Esophagus squamous epithelium (tissue), 5 donors: Measurements from ENCODE around the gene THADA. TPM values are rescaled to one million over a fixed set of nuclear protein-coding genes. Genes with fewer than 3 reads are reported as not detected.

Source experiments
- DNase-seq: peaks from one replicate; lab custom pipeline; 2025; lab: John Stamatoyannopoulos, UW
- H3K27ac ChIP-seq, 4 donors: fragments of 200-600 bp; sonication (generic); one replicate each; pipeline ENCODE4 v1.5.1; 2016 to 2019; ENCODE audit warnings: mild to moderate bottlenecking in 1 of 4
- H3K27me3 ChIP-seq, 4 donors: fragments of 200-600 bp; sonication (generic); 1 replicate in 3 of 4; 2 replicates in 1 of 4; pipeline versions ENCODE4 v1.5.1 to v1.6.0; 2017 to 2021; ENCODE audit warnings: antibody characterized with exemption in 1 of 4
- H3K36me3 ChIP-seq, 3 donors: fragments of 200-600 bp; sonication (generic); one replicate each; pipeline ENCODE4 v1.5.1; 2016 to 2019
- H3K4me1 ChIP-seq, 3 donors: fragments of 200-600 bp; sonication (generic); one replicate each; pipeline ENCODE4 v1.5.1; 2017 to 2019
- H3K4me3 ChIP-seq, 4 donors: fragments of 200-600 bp; sonication (generic); 1 replicate in 3 of 4; 2 replicates in 1 of 4; pipeline ENCODE4 v1.5.1; 2016 to 2019; ENCODE audit warnings: mild to moderate bottlenecking in 2 of 4, moderate library complexity in 1 of 4
- H3K9me3 ChIP-seq, 3 donors: fragments of 200-600 bp; sonication (generic); one replicate each; pipeline ENCODE4 v1.5.1; 2016 to 2019
- POLR2A ChIP-seq, 4 donors: fragments of 450-650 bp; IDR thresholded peaks; one replicate each; pipeline ENCODE4 v1.6.1; 2017; ENCODE audit warnings: antibody characterized with exemption in 4 of 4, mild to moderate bottlenecking in 4 of 4, moderate library complexity in 3 of 4
- WGBS, 2 donors: methylation state at CpG; one replicate each; pipeline ENCODE4 v1.1.5; 2018; 5-methylcytosine and 5-hydroxymethylcytosine counted together
- intact Hi-C: fragments of 100-400 bp; cut with DNase I; formaldehyde crosslinking; loops from one replicate; pipeline ENCODE4 v1.15.0; 2022
- total RNA-seq, 4 donors: library from RNA; depleted of rRNA; stranded (reverse); fragments of >200 nt; gene quantifications; one replicate each; pipeline ENCODE4 v1.1.0, GENCODE V29; 2016
- TF ChIP-seq, protein P1 (sequence below), 6 experiments: fragments of 450-650 bp in 4 of 6; fragments of 200-600 bp in 2 of 6; sonication (generic) in 2 of 6; IDR thresholded peaks; one replicate each; pipeline ENCODE4 v1.5.1; 2016 to 2019; ENCODE audit warnings: antibody characterized with exemption in 6 of 6, mild to moderate bottlenecking in 4 of 6, moderate library complexity in 4 of 6
- donor health status: DM: yes; HTN: yes; CAD: no.

THADA gene
- total RNA-seq, 4 donors from 2014 or later = 14.0 to 32.2 (median 21.0) TPM

DNA sequence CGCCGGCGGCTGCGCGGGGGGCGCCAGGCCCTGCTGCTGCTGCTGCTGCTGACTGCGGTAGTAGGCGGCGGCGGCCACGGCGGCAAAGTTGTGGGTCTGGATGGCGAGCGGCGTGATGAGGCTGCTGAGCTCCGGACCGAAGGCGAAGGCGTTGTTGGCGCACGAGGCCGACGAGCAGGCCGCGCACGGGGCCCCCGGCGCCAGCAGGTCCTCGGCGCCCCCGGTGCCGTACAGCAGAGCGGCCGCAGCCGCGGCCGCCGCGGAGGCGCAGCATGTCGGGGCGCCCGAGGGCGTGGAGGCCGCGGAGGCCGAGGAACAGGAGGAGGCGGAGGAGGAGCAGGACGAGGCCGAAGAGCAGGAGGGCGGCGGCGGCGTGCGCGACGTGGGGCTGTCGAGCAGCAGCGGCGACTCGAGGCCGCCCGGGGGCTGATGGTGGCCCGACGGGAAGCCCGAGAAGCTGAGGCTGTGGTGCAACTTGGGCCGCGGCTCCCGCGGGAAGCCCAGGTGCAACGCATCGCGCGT is 371.2 kb downstream of the THADA start:
- peak in 2 of 4 donors; percentile 21 to 29 for TF ChIP-seq POLR2A (IDR thresholded peaks at IDR 0.05)
- TF ChIP-seq, protein P1, sequence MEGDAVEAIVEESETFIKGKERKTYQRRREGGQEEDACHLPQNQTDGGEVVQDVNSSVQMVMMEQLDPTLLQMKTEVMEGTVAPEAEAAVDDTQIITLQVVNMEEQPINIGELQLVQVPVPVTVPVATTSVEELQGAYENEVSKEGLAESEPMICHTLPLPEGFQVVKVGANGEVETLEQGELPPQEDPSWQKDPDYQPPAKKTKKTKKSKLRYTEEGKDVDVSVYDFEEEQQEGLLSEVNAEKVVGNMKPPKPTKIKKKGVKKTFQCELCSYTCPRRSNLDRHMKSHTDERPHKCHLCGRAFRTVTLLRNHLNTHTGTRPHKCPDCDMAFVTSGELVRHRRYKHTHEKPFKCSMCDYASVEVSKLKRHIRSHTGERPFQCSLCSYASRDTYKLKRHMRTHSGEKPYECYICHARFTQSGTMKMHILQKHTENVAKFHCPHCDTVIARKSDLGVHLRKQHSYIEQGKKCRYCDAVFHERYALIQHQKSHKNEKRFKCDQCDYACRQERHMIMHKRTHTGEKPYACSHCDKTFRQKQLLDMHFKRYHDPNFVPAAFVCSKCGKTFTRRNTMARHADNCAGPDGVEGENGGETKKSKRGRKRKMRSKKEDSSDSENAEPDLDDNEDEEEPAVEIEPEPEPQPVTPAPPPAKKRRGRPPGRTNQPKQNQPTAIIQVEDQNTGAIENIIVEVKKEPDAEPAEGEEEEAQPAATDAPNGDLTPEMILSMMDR (IDR thresholded peaks at IDR 0.05) = no peak
- Histone ChIP-seq H3K27ac (peak overlapping the region; percentile 96 to 100 (median 98)), H3K4me3 (peak overlapping the region; percentile 79 to 97 (median 92)), H3K27me3 (no peaks in the 10 kb centered on the region), H3K9me3 (no peaks in the 10 kb centered on the region), H3K4me1 (peaks cover 30 to 64% (median 33%) of the 10 kb centered on the region in 3 donors), H3K36me3 (peaks cover 4 to 32% (median 22%) of the 10 kb centered on the region in 3 donors)
- intact Hi-C loops = loop anchor here (5.0 to 10.0 kb wide), 2 partner anchors 92 to 250 kb away; no protein-coding TSS in a partner anchor
- no peak for DNase-seq
- 1% methylated on average over 12 of the region's 74 CpGs; no CpG with 5 or more reads in 1 of the 2 donors for WGBS, 2 donors

DNA sequence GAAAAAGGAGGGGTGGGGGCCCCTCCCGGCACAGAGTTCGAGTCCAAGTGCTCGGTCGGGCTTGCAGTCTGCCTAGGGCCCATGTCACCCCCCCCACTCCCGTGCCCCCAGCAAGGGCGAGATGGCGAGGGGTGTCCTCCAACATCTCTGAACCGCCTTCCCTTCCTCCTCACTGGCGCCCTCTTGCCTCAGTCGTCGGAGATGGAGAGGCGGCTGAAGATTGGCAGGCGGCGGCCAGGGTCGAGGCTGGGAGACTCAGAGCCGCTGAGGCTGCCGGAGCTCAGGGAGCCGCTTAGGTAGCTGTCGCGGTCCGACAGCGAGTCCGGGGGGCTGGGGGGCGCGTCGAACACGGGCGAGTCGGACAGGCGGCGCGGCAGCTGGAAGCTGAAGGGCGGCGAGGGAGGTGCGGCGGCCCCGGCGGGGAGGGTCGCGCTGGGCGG is 371.7 kb downstream of the THADA start:
- Histone ChIP-seq H3K27me3 (no peaks in the 10 kb centered on the region), H3K4me3 (peak overlapping the region; percentile 79 to 97 (median 92)), H3K36me3 (peaks cover 4 to 32% (median 22%) of the 10 kb centered on the region in 3 donors), H3K27ac (peak overlapping the region; percentile 96 to 100 (median 98)), H3K4me1 (peaks cover 33 to 64% (median 36%) of the 10 kb centered on the region in 3 donors), H3K9me3 (no peaks in the 10 kb centered on the region)
- TF ChIP-seq, protein P1 (IDR thresholded peaks at IDR 0.05) = peak in 5 of 6 experiments; percentile 12 to 44 (median 21)
- peak in 1 of 4 donors; percentile 38 for TF ChIP-seq POLR2A (IDR thresholded peaks at IDR 0.05)
- 0 to 5% methylated on average over 4 to 8 of the region's 41 CpGs for WGBS, 2 donors
- no peak for DNase-seq
- intact Hi-C loops = loop anchor here (5.0 to 10.0 kb wide), 2 partner anchors 92 to 249 kb away; no protein-coding TSS in a partner anchor

DNA sequence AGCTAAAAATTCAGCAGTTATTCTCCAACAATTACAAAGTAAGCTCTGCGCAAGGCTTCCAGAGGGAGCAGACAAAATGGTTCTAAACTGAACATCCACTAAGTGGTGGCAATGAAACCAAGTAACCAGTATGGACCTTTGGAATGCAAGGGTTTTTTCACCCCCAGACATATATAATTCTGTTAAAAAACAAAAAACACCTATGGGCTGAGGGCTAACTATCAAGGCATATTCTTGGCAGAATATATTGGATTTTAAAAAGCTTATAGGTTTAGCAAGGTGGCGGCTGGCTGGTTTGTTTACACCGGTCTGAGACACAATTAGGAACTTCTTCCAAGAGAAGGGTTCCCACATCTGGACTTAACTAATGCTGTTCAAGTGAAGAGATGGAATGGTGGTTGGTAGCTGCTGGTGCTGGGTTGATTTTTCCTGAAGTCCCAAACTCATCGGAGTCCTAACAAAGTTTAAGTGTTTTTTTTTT is 372.3 kb downstream of the THADA start:
- H3K4me1 ChIP-seq = peaks cover 36 to 64% (median 36%) of the 10 kb centered on the region in 3 donors
- no peak for DNase-seq

DNA sequence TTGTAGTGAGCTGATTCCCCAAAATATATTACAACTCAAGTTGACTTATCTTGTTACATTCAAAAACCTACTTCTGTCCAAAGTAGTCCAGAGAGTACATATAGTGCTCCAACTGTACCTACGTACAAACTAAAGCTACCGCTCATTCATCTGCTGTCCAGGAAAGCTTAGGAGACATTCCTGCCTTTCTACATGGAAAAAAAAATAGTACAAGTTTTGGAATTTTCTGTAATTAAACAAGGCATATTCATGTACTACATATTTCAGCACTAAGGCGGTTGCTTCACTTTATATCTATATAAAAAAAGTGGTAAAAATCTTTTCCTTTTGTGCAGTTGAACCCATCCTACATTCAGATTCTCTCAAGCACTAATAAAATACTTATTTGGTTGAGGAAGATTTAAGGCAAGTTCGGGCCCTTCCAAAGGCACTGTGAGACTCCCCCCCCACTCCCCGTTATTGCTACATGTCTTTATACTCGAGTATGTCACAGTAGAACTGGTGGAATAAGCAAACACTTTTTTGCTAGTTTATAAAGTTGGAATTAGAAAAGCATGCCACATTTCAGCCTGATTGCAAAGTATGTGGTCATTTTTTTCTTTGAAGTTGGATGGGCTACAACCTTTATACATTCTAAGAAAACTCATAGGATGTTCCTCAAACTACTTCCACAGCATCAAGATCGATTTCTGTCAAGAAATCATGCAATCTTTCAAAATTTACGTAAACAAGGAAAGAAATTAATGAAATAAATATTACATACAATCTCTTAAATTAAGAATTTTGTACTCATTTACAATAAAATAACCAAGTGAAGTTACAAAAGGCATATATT is 373.1 kb downstream of the THADA start:
- Histone ChIP-seq H3K4me1 (peaks cover 37 to 64% (median 39%) of the 10 kb centered on the region in 3 donors), H3K9me3 (no peaks in the 10 kb centered on the region), H3K27ac (peak overlapping the region; percentile 96 to 100 (median 98)), H3K36me3 (peaks cover 4 to 32% (median 22%) of the 10 kb centered on the region in 3 donors), H3K27me3 (no peaks in the 10 kb centered on the region), H3K4me3 (peak overlapping the region; percentile 79 to 97 (median 92))
- TF ChIP-seq, protein P1 (IDR thresholded peaks at IDR 0.05) = peak in 1 of 6 experiments; percentile 0
- no peak for TF ChIP-seq POLR2A (IDR thresholded peaks at IDR 0.05)
- DNase-seq = no peak
- 2 to 4% methylated on average over 8 of the region's 8 CpGs for WGBS, 2 donors
- intact Hi-C loops = loop anchor here (5.0 to 10.0 kb wide), 2 partner anchors 90 to 248 kb away; no protein-coding TSS in a partner anchor

More for the DNA sequence above, 372.3 kb downstream of the THADA start:
- intact Hi-C loops = loop anchor here (5.0 to 10.0 kb wide), 2 partner anchors 91 to 249 kb away; no protein-coding TSS in a partner anchor
- TF ChIP-seq POLR2A (IDR thresholded peaks at IDR 0.05) = peak in 1 of 4 donors; percentile 23
- TF ChIP-seq, protein P1 (IDR thresholded peaks at IDR 0.05) = no peak
- no peaks in the 10 kb centered on the region for H3K9me3 ChIP-seq
- peaks cover 4 to 32% (median 22%) of the 10 kb centered on the region in 3 donors for H3K36me3 ChIP-seq
- peak overlapping the region; percentile 79 to 97 (median 92) for H3K4me3 ChIP-seq
- H3K27ac ChIP-seq = peak overlapping the region; percentile 96 to 100 (median 98)
- H3K27me3 ChIP-seq = no peaks in the 10 kb centered on the region
- WGBS, 2 donors = 3 to 8% methylated on average over 4 of the region's 4 CpGs
